Right lobe of liver (tissue), 4 donors: ENCODE measurements around the gene DRD4.

Experiments used
- POLR2A ChIP-seq: fragments of 450-650 bp; IDR thresholded peaks from one replicate; pipeline ENCODE4 v1.6.1; 2017; ENCODE audit warnings: antibody characterized with exemption, mild to moderate bottlenecking
- TF ChIP-seq, protein P1 (sequence below), 4 donors: fragments of 200-600 bp in 3 of 4; fragments of 450-650 bp in 1 of 4; IDR thresholded peaks; one replicate each; pipeline versions ENCODE4 v1.5.1 to v1.8.0; 2016 to 2022; ENCODE audit warnings: antibody characterized with exemption in 4 of 4, mild to moderate bottlenecking in 2 of 4
- donor health status: DM: no; HTN: no; CAD: no.
- donor health status: DM: no; HTN: no; CAD: no.
- donor health status: DM: no; HTN: yes; CAD: no.

DNA sequence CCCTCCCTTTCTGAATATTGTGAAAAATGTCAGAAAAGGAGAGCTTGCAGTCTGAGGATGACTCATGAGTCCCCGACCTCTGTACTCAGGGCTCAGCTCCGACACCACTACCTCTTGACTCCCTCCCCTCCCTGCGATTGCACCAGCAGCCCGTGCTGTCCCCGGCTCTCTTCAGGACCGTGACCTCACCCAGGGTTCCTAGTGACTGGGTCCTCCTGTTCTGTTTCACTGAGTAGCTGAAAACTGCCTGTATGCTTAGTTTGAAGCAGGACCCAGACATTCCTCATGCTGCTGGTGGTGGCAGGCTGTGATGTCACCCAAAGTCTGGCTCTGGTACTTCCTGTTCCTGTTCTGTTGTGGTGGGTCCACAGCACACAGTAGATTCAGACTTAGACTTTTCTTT is 49.1 kb upstream of the DRD4 start:
- TF ChIP-seq, protein P1, sequence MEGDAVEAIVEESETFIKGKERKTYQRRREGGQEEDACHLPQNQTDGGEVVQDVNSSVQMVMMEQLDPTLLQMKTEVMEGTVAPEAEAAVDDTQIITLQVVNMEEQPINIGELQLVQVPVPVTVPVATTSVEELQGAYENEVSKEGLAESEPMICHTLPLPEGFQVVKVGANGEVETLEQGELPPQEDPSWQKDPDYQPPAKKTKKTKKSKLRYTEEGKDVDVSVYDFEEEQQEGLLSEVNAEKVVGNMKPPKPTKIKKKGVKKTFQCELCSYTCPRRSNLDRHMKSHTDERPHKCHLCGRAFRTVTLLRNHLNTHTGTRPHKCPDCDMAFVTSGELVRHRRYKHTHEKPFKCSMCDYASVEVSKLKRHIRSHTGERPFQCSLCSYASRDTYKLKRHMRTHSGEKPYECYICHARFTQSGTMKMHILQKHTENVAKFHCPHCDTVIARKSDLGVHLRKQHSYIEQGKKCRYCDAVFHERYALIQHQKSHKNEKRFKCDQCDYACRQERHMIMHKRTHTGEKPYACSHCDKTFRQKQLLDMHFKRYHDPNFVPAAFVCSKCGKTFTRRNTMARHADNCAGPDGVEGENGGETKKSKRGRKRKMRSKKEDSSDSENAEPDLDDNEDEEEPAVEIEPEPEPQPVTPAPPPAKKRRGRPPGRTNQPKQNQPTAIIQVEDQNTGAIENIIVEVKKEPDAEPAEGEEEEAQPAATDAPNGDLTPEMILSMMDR (IDR thresholded peaks at IDR 0.05): no peak
- TF ChIP-seq POLR2A: no peak
